ENCODE data around the gene CAB39.
"Not testable (repeated sequence)": the region's sequence is repeated elsewhere in the genome, so short reads cannot be mapped to it uniquely, and the experiment has no call there.

CAB39 gene

GRCh38 chr2:230715201-230715600 is 2.6 kb downstream of the CAB39 start:
- peak; percentile 32 for DNase-seq (ENCODE audit: low spot score)

GRCh38 chr2:230716588-230716987 is 3.9 kb downstream of the CAB39 start:
- DNase-seq (ENCODE audit: low spot score): no peak

- DNase-seq (ENCODE audit: low spot score): no peak
Measured at GRCh38 chr2:230717600-230717999, 5.0 kb downstream of the CAB39 start.

- DNase-seq (ENCODE audit: low spot score): no peak
Measured at GRCh38 chr2:230719340-230719739, 6.7 kb downstream of the CAB39 start.

GRCh38 chr2:230721712-230722111 is 9.1 kb downstream of the CAB39 start:
- DNase-seq (ENCODE audit: low spot score): no peak

GRCh38 chr2:230722207-230722885 is 9.7 kb downstream of the CAB39 start:
- no peak for DNase-seq (ENCODE audit: low spot score)

- peak; percentile 41 for DNase-seq (ENCODE audit: low spot score)
Measured at GRCh38 chr2:230723363-230723762, 10.7 kb downstream of the CAB39 start.

- not testable (repeated sequence) for DNase-seq (ENCODE audit: low spot score)
Measured at GRCh38 chr2:230724957-230725356, 12.3 kb downstream of the CAB39 start.

- no peak for DNase-seq (ENCODE audit: low spot score)
Measured at GRCh38 chr2:230731512-230731911, 18.9 kb downstream of the CAB39 start.

- DNase-seq (ENCODE audit: low spot score): no peak
Measured at GRCh38 chr2:230732914-230733401, 20.3 kb downstream of the CAB39 start.

- DNase-seq (ENCODE audit: low spot score): no peak
Measured at GRCh38 chr2:230734247-230735175, 21.9 kb downstream of the CAB39 start.

- peak; percentile 61 for DNase-seq (ENCODE audit: low spot score)
Measured at GRCh38 chr2:230735884-230736283, 23.2 kb downstream of the CAB39 start.

GRCh38 chr2:230737300-230737699 is 24.7 kb downstream of the CAB39 start:
- no peak for DNase-seq (ENCODE audit: low spot score)

- DNase-seq (ENCODE audit: low spot score): no peak
Measured at GRCh38 chr2:230737791-230738226, 25.2 kb downstream of the CAB39 start.

- DNase-seq (ENCODE audit: low spot score): no peak
Measured at GRCh38 chr2:230738391-230738811, 25.8 kb downstream of the CAB39 start.

- DNase-seq (ENCODE audit: low spot score): no peak
Measured at GRCh38 chr2:230738924-230739323, 26.3 kb downstream of the CAB39 start.

GRCh38 chr2:230739961-230740360 is 27.3 kb downstream of the CAB39 start:
- DNase-seq (ENCODE audit: low spot score): no peak

- no peak for DNase-seq (ENCODE audit: low spot score)
Measured at GRCh38 chr2:230742781-230743180, 30.1 kb downstream of the CAB39 start.

GRCh38 chr2:230746213-230746612 is 33.6 kb downstream of the CAB39 start:
- DNase-seq (ENCODE audit: low spot score): no peak

- peak; percentile 44 for DNase-seq (ENCODE audit: low spot score)
Measured at GRCh38 chr2:230748087-230748486, 35.4 kb downstream of the CAB39 start.

GRCh38 chr2:230749111-230749510 is 36.5 kb downstream of the CAB39 start:
- no peak for DNase-seq (ENCODE audit: low spot score)

GRCh38 chr2:230751062-230751461 is 38.4 kb downstream of the CAB39 start:
- DNase-seq (ENCODE audit: low spot score): peak; percentile 51

- DNase-seq (ENCODE audit: low spot score): no peak
Measured at GRCh38 chr2:230754200-230754599, 41.6 kb downstream of the CAB39 start.

Measured in activated CD4-positive, alpha-beta T cell treated with anti-CD3 and anti-CD28 coated beads, Interleukin-2, Interleukin-4, amounts not matched to agents 100 ng/mL and 50 ng/mL, durations not matched to agents 16 hours and 8 hours (primary cell).